Stimulated activated CD4-positive, alpha-beta T cell treated with anti-CD3 and anti-CD28 coated beads, Interleukin-1b, Interleukin-23, amount 100 ng/mL, for 1 hour (primary cell): Measurements from ENCODE around the gene PAK5.

Experiments
- DNase-seq, 2 donors: peaks; one replicate each; pipeline ENCODE4 v3.0.0-alpha.2; 2020; ENCODE audit warnings: low read depth in 2 of 2

The PAK5 gene

GRCh38 chr20:9789131-9789530 lies 49.7 kb downstream of the PAK5 start:
- DNase-seq: no peak

GRCh38 chr20:9775176-9775575 lies 63.7 kb downstream of the PAK5 start:
- DNase-seq: no peak

GRCh38 chr20:9769954-9770353 lies 68.9 kb downstream of the PAK5 start:
- DNase-seq: no peak

GRCh38 chr20:9761476-9761875 lies 77.4 kb downstream of the PAK5 start:
- no peak for DNase-seq

GRCh38 chr20:9759392-9759791 lies 79.5 kb downstream of the PAK5 start:
- DNase-seq: no peak

GRCh38 chr20:9758752-9759151 lies 80.1 kb downstream of the PAK5 start:
- DNase-seq: no peak

GRCh38 chr20:9756660-9757059 lies 82.2 kb downstream of the PAK5 start:
- DNase-seq: no peak

- DNase-seq: no peak
Measured at GRCh38 chr20:9755301-9755700, 83.6 kb downstream of the PAK5 start.

GRCh38 chr20:9744551-9744950 lies 94.3 kb downstream of the PAK5 start:
- no peak for DNase-seq

GRCh38 chr20:9743871-9744270 lies 95.0 kb downstream of the PAK5 start:
- no peak for DNase-seq

- no peak for DNase-seq
Measured at GRCh38 chr20:9742821-9743220, 96.1 kb downstream of the PAK5 start.

GRCh38 chr20:9741996-9742395 lies 96.9 kb downstream of the PAK5 start:
- DNase-seq: no peak

- DNase-seq: no peak
Measured at GRCh38 chr20:9740486-9740885, 98.4 kb downstream of the PAK5 start.

- DNase-seq: no peak
Measured at GRCh38 chr20:9739991-9740390, 98.9 kb downstream of the PAK5 start.

GRCh38 chr20:9736373-9736772 lies 102.5 kb downstream of the PAK5 start:
- DNase-seq: no peak

GRCh38 chr20:9723501-9724202 lies 115.2 kb downstream of the PAK5 start:
- no peak for DNase-seq

- no peak for DNase-seq
Measured at GRCh38 chr20:9711872-9712271, 127.0 kb downstream of the PAK5 start.

- no peak for DNase-seq
Measured at GRCh38 chr20:9710685-9711084, 128.2 kb downstream of the PAK5 start.

GRCh38 chr20:9705722-9706476 lies 133.0 kb downstream of the PAK5 start:
- no peak for DNase-seq

GRCh38 chr20:9699181-9699580 lies 139.7 kb downstream of the PAK5 start:
- DNase-seq: no peak

- DNase-seq: no peak
Measured at GRCh38 chr20:9689041-9689440, 149.8 kb downstream of the PAK5 start.

GRCh38 chr20:9686866-9687265 lies 152.0 kb downstream of the PAK5 start:
- no peak for DNase-seq

GRCh38 chr20:9686455-9686854 lies 152.4 kb downstream of the PAK5 start:
- DNase-seq: no peak
